Right lobe of liver (tissue), 4 donors: ENCODE measurements around the gene RBP5.

Source experiments
- CTCF ChIP-seq, 4 donors: fragments of 200-600 bp in 3 of 4; fragments of 450-650 bp in 1 of 4; IDR thresholded peaks; one replicate each; pipeline versions ENCODE4 v1.5.1 to v1.8.0; 2016 to 2022; ENCODE audit warnings: antibody characterized with exemption in 4 of 4, mild to moderate bottlenecking in 2 of 4
- POLR2A ChIP-seq: fragments of 450-650 bp; IDR thresholded peaks from one replicate; pipeline ENCODE4 v1.6.1; 2017; ENCODE audit warnings: antibody characterized with exemption, mild to moderate bottlenecking
- donor health status: DM: no; HTN: no; CAD: no.
- donor health status: DM: no; HTN: no; CAD: no.
- donor health status: DM: no; HTN: yes; CAD: no.

GRCh38 chr12:7136676-7137075, 8.0 kb upstream of the RBP5 start:
- TF ChIP-seq CTCF (IDR thresholded peaks at IDR 0.05) = no peak
- TF ChIP-seq POLR2A = no peak
